Activated naive CD4-positive, alpha-beta T cell treated with anti-CD3 and anti-CD28 coated beads, Interleukin-2, amount 50 U/mL, for 72 hours (primary cell): ENCODE results near the gene MSTO1. TPM values are rescaled to one million over a fixed set of nuclear protein-coding genes. Genes with fewer than 3 reads are reported as not detected.
"Not testable (repeated sequence)": the region's sequence is repeated elsewhere in the genome, so short reads cannot be mapped to it uniquely, and the experiment has no call there.

Source experiments
- ATAC-seq, 2 donors: fragments of 150-1000 bp; cut with Tn5 transposase; 2 replicates each; pipeline ENCODE4 v1.10.0; 2021; ENCODE audit warnings: mild to moderate bottlenecking in 2 of 2, moderate library complexity in 2 of 2
- DNase-seq, 2 donors: peaks; one replicate each; pipeline ENCODE4 v3.0.0; 2021 to 2022; ENCODE audit warnings: low spot score in 2 of 2
- H3K27ac Mint-ChIP-seq, 2 donors: one replicate each; pipeline ENCODE4 v1.8.0; 2022; ENCODE audit warnings: mild to moderate bottlenecking in 2 of 2, mixed read lengths in 2 of 2
- H3K36me3 Mint-ChIP-seq, 2 donors: one replicate each; pipeline ENCODE4 v1.8.0; 2022; ENCODE audit warnings: mixed read lengths in 2 of 2
- H3K9me3 Mint-ChIP-seq, 2 donors: one replicate each; pipeline ENCODE4 v1.8.0; 2022; ENCODE audit warnings: mixed read lengths in 2 of 2
- total RNA-seq, 2 donors: library from RNA; stranded (reverse); gene quantifications; one replicate each; pipeline ENCODE4 v1.2.3, GENCODE V29; 2022

MSTO1 gene
- total RNA-seq, 2 donors from 2014 or later, result 50.1 to 55.3 TPM

DNA sequence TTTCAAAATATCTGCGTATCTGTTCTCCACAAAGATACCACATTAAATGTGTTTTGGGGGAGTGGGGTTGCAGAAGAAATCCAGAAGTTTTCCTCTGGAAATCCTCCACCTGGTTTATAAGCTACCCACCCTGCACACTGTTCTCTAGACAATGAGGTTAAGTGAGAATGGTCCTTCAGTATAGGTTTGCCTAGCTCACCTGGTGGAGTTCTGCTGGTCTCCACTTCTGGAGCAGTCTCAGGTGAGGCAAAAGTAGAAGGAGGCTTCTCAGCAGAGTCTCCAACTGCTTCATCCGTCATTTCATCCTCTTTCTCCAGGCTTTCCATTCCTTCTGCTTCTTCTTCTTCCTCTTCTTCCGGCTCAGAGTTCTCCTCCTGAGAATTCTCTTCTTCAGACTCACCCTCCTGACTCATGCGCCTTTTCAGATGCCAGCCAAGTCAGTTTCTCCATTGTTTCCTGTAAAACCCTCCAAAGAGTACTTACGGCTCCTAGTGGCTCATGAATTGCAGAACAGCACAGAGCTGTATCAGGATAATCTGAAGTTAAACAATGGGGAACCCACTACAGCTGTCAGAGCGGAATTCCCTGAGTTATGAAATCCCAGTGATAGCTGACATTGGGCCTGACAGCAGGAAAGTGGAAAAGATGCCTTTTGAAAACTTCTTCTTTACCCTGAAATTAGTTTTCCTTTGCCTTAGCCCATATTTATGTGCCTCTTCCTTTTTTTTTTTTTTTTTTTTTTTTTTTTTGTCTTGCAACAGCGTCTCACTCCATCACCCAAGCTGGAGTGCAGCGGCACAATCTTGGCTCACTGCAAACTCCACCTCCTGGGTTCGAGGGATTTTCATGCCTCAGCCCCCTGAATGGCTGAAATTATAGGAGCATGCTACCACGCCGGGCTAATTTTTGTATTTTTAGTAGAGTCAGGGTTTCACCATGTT lies 38.5 kb downstream of the MSTO1 start:
- no peaks in the 10 kb centered on the region for H3K36me3 Mint-ChIP-seq
- peak; percentile 47 to 78 for ATAC-seq

DNA sequence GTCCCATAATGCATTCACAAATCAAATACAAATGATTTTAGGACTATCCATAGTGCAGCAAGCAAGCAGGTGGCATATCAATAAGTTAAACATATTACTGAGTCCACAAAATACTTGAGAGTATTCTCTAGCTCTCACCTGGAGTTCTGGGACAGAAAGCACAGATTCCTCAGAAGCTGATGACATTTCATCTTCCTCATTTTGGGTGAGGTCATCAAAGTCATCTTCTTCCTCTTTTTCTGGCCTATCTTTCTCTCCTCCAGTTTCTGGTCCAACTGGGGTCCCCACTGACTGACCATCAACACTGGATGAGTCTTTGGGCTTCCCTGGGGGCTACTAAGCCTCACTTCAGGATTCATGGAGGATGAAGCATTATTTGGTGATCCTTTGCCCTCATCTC lies 39.7 kb downstream of the MSTO1 start:
- DNase-seq (no peak), ATAC-seq (no peak)
- H3K36me3 Mint-ChIP-seq, result no peaks in the 10 kb centered on the region
- H3K27ac Mint-ChIP-seq, result no peak overlapping the region
- no peaks in the 10 kb centered on the region for H3K9me3 Mint-ChIP-seq

More for the DNA sequence above, 38.5 kb downstream of the MSTO1 start:
- no peak for DNase-seq
- Mint-ChIP-seq H3K9me3 (no peaks in the 10 kb centered on the region), H3K27ac (no peak overlapping the region)

DNA sequence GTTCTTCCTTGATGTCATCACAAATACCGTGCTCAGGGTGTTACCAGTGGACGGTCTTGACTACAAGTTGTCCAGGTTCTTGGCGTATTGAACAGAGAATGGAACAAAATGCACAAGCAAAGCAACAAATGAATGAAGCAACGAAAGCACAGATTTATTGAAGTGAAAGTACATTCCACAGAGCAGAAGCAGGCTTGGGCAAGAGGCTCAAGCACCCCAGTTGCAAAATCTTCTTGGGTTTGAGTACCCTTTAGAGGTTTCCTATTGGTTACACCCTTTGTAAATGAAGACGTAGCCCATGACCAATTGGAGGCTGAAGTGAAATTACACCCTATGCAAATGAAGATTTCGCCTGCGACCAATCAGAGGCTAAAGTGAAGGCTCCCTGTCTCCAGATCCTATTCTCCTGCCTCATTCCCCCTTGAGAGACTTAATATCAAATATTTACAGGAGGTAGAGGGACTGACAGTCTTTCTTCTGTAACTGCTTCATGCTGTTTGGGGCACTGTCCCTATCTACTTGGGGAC lies 40.3 kb downstream of the MSTO1 start:
- no peak overlapping the region for H3K27ac Mint-ChIP-seq
- DNase-seq (no peak), ATAC-seq (no peak)
- H3K9me3 Mint-ChIP-seq, result no peaks in the 10 kb centered on the region
- no peaks in the 10 kb centered on the region for H3K36me3 Mint-ChIP-seq

DNA sequence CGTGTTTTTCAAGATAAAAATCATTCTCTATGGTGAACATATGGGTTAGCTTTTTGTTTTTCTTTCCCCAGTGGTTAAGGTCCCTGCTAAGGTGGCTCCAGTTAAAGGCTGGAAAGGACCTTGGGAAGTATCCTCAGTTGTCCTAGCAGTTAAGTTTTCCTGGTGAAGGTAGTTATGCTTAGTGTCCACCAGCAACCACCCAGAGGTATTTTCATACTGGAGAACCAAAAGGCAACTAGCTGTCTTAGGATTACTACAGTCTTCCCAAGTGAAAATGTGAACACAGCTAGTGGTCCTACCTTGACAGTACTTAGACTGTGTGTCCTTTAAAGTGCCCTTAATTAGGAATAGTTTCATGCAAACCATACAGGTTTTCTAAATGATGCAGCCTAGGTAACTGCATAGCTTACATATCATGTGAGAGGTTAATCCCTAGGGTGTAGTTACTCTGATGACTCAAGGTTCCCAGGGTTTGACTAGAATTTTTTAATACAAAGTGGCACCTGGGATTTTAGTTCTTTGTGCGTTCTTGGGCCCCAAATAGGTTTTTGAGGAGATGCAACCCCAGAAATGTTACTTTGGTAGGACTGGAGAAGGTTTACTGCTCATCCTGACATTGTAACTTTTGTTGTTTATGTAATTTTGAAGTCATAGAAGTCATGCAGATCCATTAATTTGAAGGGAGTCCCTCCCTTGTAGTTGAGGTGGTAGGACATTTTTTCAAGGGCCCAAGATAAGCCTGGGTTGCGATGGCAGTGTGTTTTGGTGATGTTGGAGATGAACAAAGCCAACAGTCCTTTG lies 42.0 kb downstream of the MSTO1 start:
- peak overlapping the region in 1 of 2 donors; percentile 7 for H3K27ac Mint-ChIP-seq
- ATAC-seq (no peak), DNase-seq (no peak)
- no peaks in the 10 kb centered on the region for H3K36me3 Mint-ChIP-seq
- H3K9me3 Mint-ChIP-seq, result no peaks in the 10 kb centered on the region

DNA sequence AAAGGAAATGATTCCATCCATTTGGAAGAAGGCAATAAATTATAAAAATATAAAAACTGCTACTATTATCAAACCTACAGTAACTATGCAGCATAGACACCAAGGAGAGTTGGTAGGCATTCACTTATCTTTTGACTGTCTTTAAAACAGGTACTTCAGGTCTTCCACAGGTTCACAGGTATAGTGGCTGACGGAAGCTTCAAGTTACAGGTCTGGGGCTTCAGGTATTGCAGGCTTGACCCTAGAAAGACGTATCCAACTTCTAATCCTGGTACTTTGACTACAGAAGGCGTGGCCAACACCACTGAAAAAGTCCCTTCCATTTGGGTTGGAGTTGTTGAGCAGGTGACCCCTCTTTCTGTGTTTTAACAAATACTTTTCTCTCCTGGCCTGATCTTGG lies 42.9 kb downstream of the MSTO1 start:
- no peaks in the 10 kb centered on the region for H3K9me3 Mint-ChIP-seq
- H3K36me3 Mint-ChIP-seq, result peaks cover under 1% of the 10 kb centered on the region in 2 donors
- no peak overlapping the region for H3K27ac Mint-ChIP-seq
- no peak for DNase-seq
- no peak for ATAC-seq

DNA sequence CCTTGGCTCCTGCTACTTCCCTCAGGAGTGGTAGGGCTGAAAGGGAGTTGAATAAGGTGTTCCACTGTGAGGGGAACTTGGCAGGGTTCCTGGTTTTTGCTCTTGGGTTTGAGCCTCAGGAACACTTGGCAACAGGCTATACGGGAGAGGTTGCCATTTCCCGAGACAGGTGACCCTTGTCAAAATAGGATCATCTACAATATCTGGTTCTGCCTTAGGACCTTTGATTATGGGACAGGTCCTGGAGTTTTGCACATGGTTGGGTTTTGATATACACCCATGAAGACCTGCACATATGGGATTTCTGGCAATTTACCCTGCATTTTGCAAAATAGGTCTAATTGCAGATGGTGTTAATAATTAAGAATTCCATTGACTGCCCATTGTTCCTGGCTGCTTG lies 47.4 kb downstream of the MSTO1 start:
- no peak for DNase-seq
- H3K9me3 Mint-ChIP-seq, result peaks cover 0 to 6% of the 10 kb centered on the region in 2 donors
- H3K27ac Mint-ChIP-seq, result peak overlapping the region in 1 of 2 donors; percentile 63
- H3K36me3 Mint-ChIP-seq, result peaks cover 21 to 41% of the 10 kb centered on the region in 2 donors
- ATAC-seq, result no peak

DNA sequence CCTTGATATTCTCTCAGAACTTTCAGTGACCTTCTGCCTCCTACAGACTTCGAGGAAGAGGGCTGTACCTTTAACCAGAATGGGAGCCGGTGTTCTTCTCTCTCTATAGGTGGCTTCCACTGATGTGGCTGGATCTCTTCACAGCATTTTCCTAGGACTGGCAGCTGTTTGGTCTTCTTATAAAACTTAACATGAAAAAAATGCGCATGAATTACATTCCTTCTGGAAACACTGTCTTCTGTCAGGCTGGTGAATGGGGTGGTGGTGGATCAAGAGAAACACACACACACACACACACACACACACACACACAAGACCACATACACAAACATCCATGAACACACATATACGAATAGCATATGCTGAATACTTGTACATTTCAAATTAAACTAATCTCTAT lies 51.2 kb downstream of the MSTO1 start:
- H3K9me3 Mint-ChIP-seq, ATAC-seq, DNase-seq, H3K27ac Mint-ChIP-seq: not testable (repeated sequence)
- H3K36me3 Mint-ChIP-seq, result peaks cover 21 to 42% of the 10 kb centered on the region in 2 donors

Other genes starting within 250 kb of the MSTO1 start
- 10 to 100 TPM; 43.0 to 69.4 TPM for gene ASH1L, start 47.4 kb upstream of the MSTO1 start, total RNA-seq
- gene YY1AP1, start 78.6 kb downstream of the MSTO1 start, total RNA-seq, result 10 to 100 TPM; 80.2 to 90.3 TPM
- 100 to 1,000 TPM; 128 to 172 TPM for gene DAP3, start 78.9 kb downstream of the MSTO1 start, total RNA-seq
- 10 to 100 TPM; 63.7 to 80.4 TPM for gene GON4L, start 247.0 kb downstream of the MSTO1 start, total RNA-seq
- gene SYT11, start 249.3 kb downstream of the MSTO1 start, total RNA-seq, result 10 to 100 TPM; 20.9 to 21.5 TPM